ENCODE results near the gene GGPS1. TPM values are rescaled to one million over a fixed set of nuclear protein-coding genes. Genes with fewer than 3 reads are reported as not detected.
"Not testable (repeated sequence)": the region's sequence is repeated elsewhere in the genome, so short reads cannot be mapped to it uniquely, and the experiment has no call there.

GGPS1 gene
- polyA plus RNA-seq, 1 donor from 2014 or later, result 71.9 TPM

GRCh38 chr1:235358899-235359298, 30.5 kb downstream of the GGPS1 start:
- Histone ChIP-seq H3K4me2 (ENCODE audit: low read length) (no peak overlapping the region), H4K20me1 (ENCODE audit: insufficient read depth) (no peaks in the 10 kb centered on the region), H3K27ac (ENCODE audit: low read length) (no peak overlapping the region), H2AFZ (ENCODE audit: low read depth, low read length) (no peak overlapping the region), H3F3A (ENCODE audit: insufficient read depth, low read length, poor library complexity, severe bottlenecking) (no peaks in the 10 kb centered on the region), H3K79me2 (replicated peaks; ENCODE audit: insufficient read depth, low read length) (no peaks in the 10 kb centered on the region), H3K36me3 (ENCODE audit: insufficient read depth, low read length) (no peaks in the 10 kb centered on the region), H3K9ac (ENCODE audit: low read length) (no peak overlapping the region), H3K27me3 (ENCODE audit: insufficient read depth, low read depth, low read length) (no peaks in the 10 kb centered on the region), H3K9me2 (ENCODE audit: insufficient read depth, low read length) (no peaks in the 10 kb centered on the region), H3K9me3 (ENCODE audit: low read length) (no peaks in the 10 kb centered on the region), H3K4me3 (ENCODE audit: low read length) (no peak overlapping the region)
- no peak for TF ChIP-seq TAF1 (IDR thresholded peaks at IDR 0.05; ENCODE audit: low read depth)
- TF ChIP-seq EZH2 (IDR thresholded peaks at IDR 0.05; ENCODE audit: borderline replicate concordance, insufficient read depth, low read length, poor library complexity, severe bottlenecking), result no peak
- no peak for TF ChIP-seq MXI1 (conservative IDR thresholded peaks at IDR 0.05; ENCODE audit: poor library complexity, severe bottlenecking)
- no peak for TF ChIP-seq RAD21 (conservative IDR thresholded peaks at IDR 0.05)
- TF ChIP-seq EP300 (conservative IDR thresholded peaks at IDR 0.05; ENCODE audit: poor library complexity, severe bottlenecking), result no peak

GRCh38 chr1:235364189-235364588, 35.8 kb downstream of the GGPS1 start:
- H2AFZ ChIP-seq (ENCODE audit: low read depth, low read length); H3K79me2 ChIP-seq (replicated peaks; ENCODE audit: insufficient read depth, low read length); H3K9ac ChIP-seq (ENCODE audit: low read length); H3K27me3 ChIP-seq (ENCODE audit: insufficient read depth, low read depth, low read length); H3K36me3 ChIP-seq (ENCODE audit: insufficient read depth, low read length); H4K20me1 ChIP-seq (ENCODE audit: insufficient read depth); H3K27ac ChIP-seq (ENCODE audit: low read length); H3K9me2 ChIP-seq (ENCODE audit: insufficient read depth, low read length); H3K9me3 ChIP-seq (ENCODE audit: low read length); H3K4me3 ChIP-seq (ENCODE audit: low read length); H3K4me2 ChIP-seq (ENCODE audit: low read length); H3F3A ChIP-seq (ENCODE audit: insufficient read depth, low read length, poor library complexity, severe bottlenecking): not testable (repeated sequence)

- Histone ChIP-seq H3K4me3 (ENCODE audit: low read length) (no peak overlapping the region), H3K9me2 (ENCODE audit: insufficient read depth, low read length) (no peaks in the 10 kb centered on the region), H3K4me2 (ENCODE audit: low read length) (no peak overlapping the region), H3F3A (ENCODE audit: insufficient read depth, low read length, poor library complexity, severe bottlenecking) (no peaks in the 10 kb centered on the region), H3K9ac (ENCODE audit: low read length) (no peak overlapping the region), H3K27me3 (ENCODE audit: insufficient read depth, low read depth, low read length) (no peaks in the 10 kb centered on the region), H3K9me3 (ENCODE audit: low read length) (no peaks in the 10 kb centered on the region), H3K27ac (ENCODE audit: low read length) (no peak overlapping the region), H3K79me2 (replicated peaks; ENCODE audit: insufficient read depth, low read length) (peaks cover 5% of the 10 kb centered on the region), H3K36me3 (ENCODE audit: insufficient read depth, low read length) (no peaks in the 10 kb centered on the region), H4K20me1 (ENCODE audit: insufficient read depth) (no peaks in the 10 kb centered on the region), H2AFZ (ENCODE audit: low read depth, low read length) (no peak overlapping the region)
- TF ChIP-seq RAD21 (conservative IDR thresholded peaks at IDR 0.05) (no peak), CTCF (IDR thresholded peaks at IDR 0.05; ENCODE audit: poor library complexity, severe bottlenecking) (no peak), MXI1 (conservative IDR thresholded peaks at IDR 0.05; ENCODE audit: poor library complexity, severe bottlenecking) (no peak)
These were observed 37.9 kb downstream of the GGPS1 start for GRCh38 chr1:235366286-235366685.
